ENCODE measurements around the gene ASPSCR1. TPM values are rescaled to one million over a fixed set of nuclear protein-coding genes. Genes with fewer than 3 reads are reported as not detected.
A peak's percentile ranks its signal among the peaks of the same experiment; 100 is the strongest.

ASPSCR1 gene
- total RNA-seq, 1 donor from 2014 or later: 19.0 TPM

- ATAC-seq: no peak
Measured at GRCh38 chr17:81983011-81983638, 5.7 kb downstream of the ASPSCR1 start.

- ATAC-seq: no peak
Measured at GRCh38 chr17:81983639-81984373, 6.4 kb downstream of the ASPSCR1 start.

- ATAC-seq: no peak
Measured at GRCh38 chr17:81984773-81985410, 7.5 kb downstream of the ASPSCR1 start.

- no peak for ATAC-seq
Measured at GRCh38 chr17:81986606-81987005, 9.2 kb downstream of the ASPSCR1 start.

- ATAC-seq: no peak
Measured at GRCh38 chr17:81987161-81987770, 9.8 kb downstream of the ASPSCR1 start.

- ATAC-seq: peak; percentile 51
Measured at GRCh38 chr17:81990836-81991683, 13.6 kb downstream of the ASPSCR1 start.

- peak; percentile 88 for ATAC-seq
Measured at GRCh38 chr17:81991684-81992305, 14.4 kb downstream of the ASPSCR1 start.

- no peak for ATAC-seq
Measured at GRCh38 chr17:81992306-81993102, 15.1 kb downstream of the ASPSCR1 start.

GRCh38 chr17:81993729-81994592 lies 16.5 kb downstream of the ASPSCR1 start:
- ATAC-seq: no peak

GRCh38 chr17:81994593-81995462 lies 17.4 kb downstream of the ASPSCR1 start:
- no peak for ATAC-seq

- no peak for ATAC-seq
Measured at GRCh38 chr17:81995463-81996231, 18.2 kb downstream of the ASPSCR1 start.

GRCh38 chr17:81996232-81996756 lies 18.9 kb downstream of the ASPSCR1 start:
- ATAC-seq: no peak

- ATAC-seq: no peak
Measured at GRCh38 chr17:81996757-81997441, 19.5 kb downstream of the ASPSCR1 start.

- ATAC-seq: no peak
Measured at GRCh38 chr17:81998212-81998611, 20.8 kb downstream of the ASPSCR1 start.

- ATAC-seq: no peak
Measured at GRCh38 chr17:81998691-81999438, 21.4 kb downstream of the ASPSCR1 start.

- ATAC-seq: no peak
Measured at GRCh38 chr17:81999587-81999975, 22.2 kb downstream of the ASPSCR1 start.

All from esophagus mucosa (tissue), 1 donor.